Prostate gland (tissue), 2 donors: ENCODE data around the gene AFAP1L1.

ENCODE experiments used
- CTCF ChIP-seq, 4 experiments: fragments of 200-600 bp in 2 of 4; fragments of 450-650 bp in 2 of 4; sonication (generic) in 2 of 4; IDR thresholded peaks; 1 replicate in 3 of 4; 2 replicates in 1 of 4; pipeline ENCODE4 v1.5.1; 2016 to 2019; ENCODE audit warnings: antibody characterized with exemption in 4 of 4, mild to moderate bottlenecking in 2 of 4, moderate library complexity in 2 of 4
- POLR2A ChIP-seq: fragments of 450-650 bp; IDR thresholded peaks from one replicate; pipeline ENCODE4 v1.6.1; 2016; ENCODE audit warnings: antibody characterized with exemption, mild to moderate bottlenecking

- TF ChIP-seq CTCF (IDR thresholded peaks at IDR 0.05) (no peak), POLR2A (no peak)
These were observed 31.0 kb downstream of the AFAP1L1 start for GRCh38 chr5:149302641-149303040.
